SH-SY5Y (cell line): ENCODE data around the gene TIMP4.

ENCODE experiments used
- GATA2 ChIP-seq: IDR thresholded peaks from 2 replicates; pipeline ENCODE4 v1.6.1; 2011; ENCODE audit warnings: mild to moderate bottlenecking, low read depth, low read length
- GATA3 ChIP-seq: IDR thresholded peaks from 2 replicates; pipeline ENCODE4 v1.6.1; 2011; ENCODE audit warnings: low read depth, mild to moderate bottlenecking, low read length, moderate library complexity

TIMP4 gene

DNA sequence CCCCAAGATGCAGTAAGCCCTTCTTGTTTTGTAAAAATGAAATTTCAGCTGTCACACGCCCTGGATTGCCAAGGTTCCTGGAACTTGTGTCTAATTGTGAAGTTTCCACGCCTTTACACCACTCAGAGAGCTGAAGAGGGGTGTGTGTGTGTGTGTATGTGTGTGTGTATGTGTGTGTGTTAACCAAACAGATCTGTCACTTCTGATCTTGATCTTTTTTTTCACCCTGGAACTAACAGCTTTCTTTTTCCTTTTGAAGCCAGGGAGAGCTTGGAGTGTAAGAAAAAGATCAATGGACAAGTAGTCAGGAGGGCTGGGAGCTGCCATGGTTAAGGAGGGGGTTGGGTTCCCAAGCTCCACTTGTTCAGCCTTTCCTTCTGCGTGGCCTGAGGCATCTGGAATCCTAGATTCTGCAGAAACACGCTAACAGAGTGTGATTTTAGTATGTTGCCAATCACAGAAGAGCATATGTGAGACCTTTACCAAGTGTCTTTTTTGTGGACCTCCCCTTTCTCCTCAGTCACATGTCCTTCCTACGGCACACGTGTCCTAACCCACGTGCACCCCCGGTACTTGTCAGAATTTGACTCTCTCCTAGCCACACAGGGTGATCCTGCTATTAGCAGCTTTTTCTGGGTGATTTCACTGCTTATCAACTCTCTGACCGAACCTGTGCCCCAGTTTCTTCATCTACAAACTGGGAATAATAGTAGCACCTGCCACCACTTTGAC is 11.5 kb downstream of the TIMP4 start:
- TF ChIP-seq GATA3 (no peak), GATA2 (no peak)

GRCh38 chr3:12143949-12144504 is 14.7 kb downstream of the TIMP4 start:
- TF ChIP-seq GATA2 (no peak), GATA3 (no peak)

- TF ChIP-seq GATA3, result no peak
- no peak for TF ChIP-seq GATA2
Observed at GRCh38 chr3:12142476-12142875, 16.2 kb downstream of the TIMP4 start.

GRCh38 chr3:12141350-12141749 is 17.4 kb downstream of the TIMP4 start:
- no peak for TF ChIP-seq GATA3
- TF ChIP-seq GATA2, result no peak

GRCh38 chr3:12139111-12139511 is 19.6 kb downstream of the TIMP4 start:
- TF ChIP-seq GATA2 (no peak), GATA3 (no peak)

- no peak for TF ChIP-seq GATA3
- no peak for TF ChIP-seq GATA2
Observed at GRCh38 chr3:12138044-12138443, 20.7 kb downstream of the TIMP4 start.

DNA sequence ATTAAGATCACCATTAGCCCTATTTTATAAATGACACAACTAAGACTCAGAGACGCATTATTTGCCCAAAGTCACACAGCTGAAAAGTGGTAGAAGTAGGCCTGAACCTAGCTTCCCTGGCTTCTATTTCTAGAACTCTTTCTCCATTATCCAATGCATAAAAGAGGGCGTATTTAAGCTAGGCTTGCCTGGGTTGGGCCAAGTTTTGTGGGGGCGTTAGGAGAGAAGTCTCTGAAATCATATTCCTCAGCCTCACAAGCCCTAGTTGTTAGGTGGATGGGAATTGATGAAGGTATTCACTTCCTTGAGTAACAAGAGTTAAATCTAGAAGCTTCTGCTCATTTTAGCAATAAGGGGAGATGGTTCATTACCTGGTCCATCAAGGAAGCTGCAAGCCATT is 22.3 kb downstream of the TIMP4 start:
- no peak for TF ChIP-seq GATA2
- no peak for TF ChIP-seq GATA3

DNA sequence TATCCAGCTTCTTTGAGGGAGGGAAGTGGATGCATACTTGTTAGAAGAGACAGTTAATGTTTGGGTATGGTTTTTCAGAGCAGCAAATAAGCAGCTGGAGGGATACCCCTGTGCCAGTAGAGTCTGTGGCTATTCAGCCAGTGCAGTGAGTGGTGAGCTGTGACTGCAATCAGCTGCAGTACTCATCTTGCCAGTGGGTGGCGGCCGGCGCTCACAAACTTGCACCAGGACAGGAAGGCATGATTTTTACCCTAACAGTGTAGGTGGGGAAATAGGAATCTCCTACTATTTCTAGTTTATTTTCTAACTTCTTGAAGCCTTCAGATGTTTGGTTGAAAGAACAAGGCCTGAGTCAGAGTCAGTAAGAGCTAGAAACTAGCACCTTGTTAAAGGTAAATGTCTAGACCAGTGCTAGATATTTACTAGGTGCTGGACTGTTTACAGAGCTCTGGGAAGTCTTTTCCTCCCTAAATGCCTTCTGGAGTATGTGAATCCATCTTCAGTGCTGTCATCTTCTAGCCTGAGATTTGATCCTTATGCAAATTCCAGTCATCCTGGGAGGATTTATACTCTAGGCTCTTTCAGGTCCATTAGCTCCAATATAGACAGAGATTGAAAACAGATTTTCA is 23.6 kb downstream of the TIMP4 start:
- TF ChIP-seq GATA2 (no peak), GATA3 (no peak)

GRCh38 chr3:12132881-12133280 is 25.8 kb downstream of the TIMP4 start:
- no peak for TF ChIP-seq GATA2
- no peak for TF ChIP-seq GATA3

DNA sequence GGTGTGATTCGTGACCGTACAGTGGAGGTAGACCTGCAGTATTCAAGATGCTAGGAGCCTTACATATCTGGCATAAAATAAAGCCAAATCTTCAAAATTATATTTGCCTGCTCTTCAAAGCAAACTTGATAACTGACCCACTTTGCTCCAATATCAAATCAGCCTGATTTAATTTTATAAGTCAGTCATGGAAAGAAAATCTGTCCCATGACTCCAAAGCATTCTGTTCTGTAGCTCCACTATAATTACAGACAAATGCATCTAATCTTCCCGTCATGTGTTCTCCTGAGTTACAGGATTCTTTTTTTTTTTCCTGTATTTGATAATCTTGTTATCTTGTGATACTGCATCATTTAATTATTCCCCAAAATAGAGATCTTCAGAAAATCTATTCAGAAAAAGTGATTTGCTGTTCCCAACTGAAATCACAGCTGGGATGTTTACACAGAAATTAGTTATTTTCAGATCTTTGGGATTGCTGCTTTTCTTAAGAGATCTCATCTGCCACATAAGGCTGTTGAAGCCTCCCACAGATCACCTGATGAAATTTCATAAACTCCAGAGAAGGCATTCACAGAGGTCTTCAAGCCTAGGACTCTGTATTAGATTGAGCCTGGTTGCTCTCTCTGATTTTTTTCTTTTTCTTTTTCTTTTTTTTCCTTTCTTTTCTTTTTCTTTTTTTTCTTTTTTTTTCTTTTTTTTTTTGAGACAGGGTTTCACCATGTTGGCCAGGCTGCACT is 27.2 kb downstream of the TIMP4 start:
- TF ChIP-seq GATA3 (no peak), GATA2 (no peak)

- TF ChIP-seq GATA2 (no peak), GATA3 (no peak)
Observed at GRCh38 chr3:12127391-12127790, 31.3 kb downstream of the TIMP4 start.

DNA sequence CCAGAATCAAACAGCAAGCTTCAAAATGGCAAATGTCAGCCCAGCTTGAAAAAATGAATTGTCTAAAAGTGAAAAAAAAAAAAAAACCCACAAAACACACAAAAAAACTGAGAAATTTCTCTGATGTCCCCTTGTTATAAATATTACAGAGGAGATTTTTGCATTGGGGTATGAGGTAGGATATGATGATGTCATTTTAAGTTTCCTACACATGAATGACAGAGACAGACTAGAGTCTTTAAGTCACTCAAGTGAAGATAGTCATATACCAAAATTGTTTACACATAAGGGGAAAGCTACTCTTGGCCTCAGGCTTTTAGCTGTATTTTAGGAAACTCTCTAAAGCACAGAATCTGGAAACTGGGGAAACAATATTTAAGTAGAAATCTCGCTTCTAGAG is 32.9 kb downstream of the TIMP4 start:
- TF ChIP-seq GATA3 (no peak), GATA2 (no peak)

DNA sequence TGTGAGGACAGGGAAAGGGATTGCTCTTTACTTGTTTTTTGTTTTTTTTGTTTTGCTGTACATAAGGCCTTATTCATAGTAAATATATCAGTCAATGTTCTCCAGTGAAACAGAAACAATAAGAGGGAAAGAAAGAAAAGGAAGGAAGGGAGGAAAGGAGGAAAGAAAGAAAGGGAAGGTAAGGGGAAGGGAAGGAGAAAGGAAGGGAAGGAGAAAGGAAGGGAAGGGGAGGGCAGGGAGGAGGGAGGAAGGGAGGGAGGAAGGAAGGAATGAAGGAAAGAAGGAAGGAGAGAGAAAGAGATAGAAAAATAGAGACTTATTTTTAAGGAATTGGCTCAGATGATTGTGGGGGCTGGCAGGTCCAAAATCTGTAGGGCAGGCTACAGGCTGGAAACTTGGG is 37.2 kb downstream of the TIMP4 start:
- TF ChIP-seq GATA3, result no peak
- no peak for TF ChIP-seq GATA2

GRCh38 chr3:12120374-12121140 is 38.2 kb downstream of the TIMP4 start:
- TF ChIP-seq GATA2 (no peak), GATA3 (no peak)

- TF ChIP-seq GATA2 (no peak), GATA3 (no peak)
Observed at GRCh38 chr3:12117473-12117872, 41.2 kb downstream of the TIMP4 start.
